ENCODE measurements around the gene DDR1. TPM values are rescaled to one million over a fixed set of nuclear protein-coding genes. Genes with fewer than 3 reads are reported as not detected.

Gene DDR1
- total RNA-seq, 1 experiment from 2014 or later = 115 TPM

DNA sequence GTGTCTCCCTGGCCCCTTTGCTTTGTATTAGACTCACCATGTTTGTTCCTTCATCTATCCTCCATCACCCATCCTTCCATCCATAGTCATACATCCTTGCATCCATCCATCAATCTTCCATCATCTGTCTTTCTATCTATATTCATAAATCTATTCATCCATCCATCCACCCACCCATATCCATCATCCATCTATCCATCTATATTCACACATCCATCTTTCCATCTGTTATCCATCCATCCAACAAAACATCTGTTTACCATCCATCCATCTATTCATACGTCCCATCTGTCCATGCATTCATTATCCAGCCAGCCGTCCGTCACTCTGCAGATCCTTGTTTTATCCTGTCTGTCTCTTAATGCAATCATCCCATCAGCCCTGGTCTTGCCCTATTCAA, 10.6 kb downstream of the DDR1 start:
- ChIA-PET CTCF (interaction anchor here (1.8 kb wide), 1 partner anchor 19 kb away, joined by 5 read pairs; the partner anchor contains the start of gene VARS2), POLR2A (no interaction called here)
- no peak overlapping the region for H3K4me3 ChIP-seq (ENCODE audit: low read depth, low read length)
- intact Hi-C loops (cut with micrococcal nuclease; ENCODE audit: unreplicated experiment) = no loop called here
- H3K36me3 Mint-ChIP-seq (ENCODE audit: insufficient read depth, unreplicated experiment) = peaks cover 37% of the 10 kb centered on the region
- H3K9me3 Mint-ChIP-seq (ENCODE audit: unreplicated experiment) = no peaks in the 10 kb centered on the region
- no TSS peak for BruUV-seq (replicated peaks)
- peaks cover 8% of the 10 kb centered on the region for H3K36me3 ChIP-seq (ENCODE audit: control insufficient read depth, insufficient read depth, low read length)
- no peak overlapping the region for H3K4me3 Mint-ChIP-seq (ENCODE audit: unreplicated experiment)
- H3K27me3 ChIP-seq (replicated peaks; ENCODE audit: control insufficient read depth, insufficient read depth, low read length) = no peaks in the 10 kb centered on the region
- DNase-seq = no peak
- H3K27me3 Mint-ChIP-seq (ENCODE audit: insufficient read depth, unreplicated experiment) = no peaks in the 10 kb centered on the region
- H3K27ac Mint-ChIP-seq (ENCODE audit: unreplicated experiment) = no peak overlapping the region
- no peaks in the 10 kb centered on the region for H3K4me1 ChIP-seq
- TF ChIP-seq, protein P1, sequence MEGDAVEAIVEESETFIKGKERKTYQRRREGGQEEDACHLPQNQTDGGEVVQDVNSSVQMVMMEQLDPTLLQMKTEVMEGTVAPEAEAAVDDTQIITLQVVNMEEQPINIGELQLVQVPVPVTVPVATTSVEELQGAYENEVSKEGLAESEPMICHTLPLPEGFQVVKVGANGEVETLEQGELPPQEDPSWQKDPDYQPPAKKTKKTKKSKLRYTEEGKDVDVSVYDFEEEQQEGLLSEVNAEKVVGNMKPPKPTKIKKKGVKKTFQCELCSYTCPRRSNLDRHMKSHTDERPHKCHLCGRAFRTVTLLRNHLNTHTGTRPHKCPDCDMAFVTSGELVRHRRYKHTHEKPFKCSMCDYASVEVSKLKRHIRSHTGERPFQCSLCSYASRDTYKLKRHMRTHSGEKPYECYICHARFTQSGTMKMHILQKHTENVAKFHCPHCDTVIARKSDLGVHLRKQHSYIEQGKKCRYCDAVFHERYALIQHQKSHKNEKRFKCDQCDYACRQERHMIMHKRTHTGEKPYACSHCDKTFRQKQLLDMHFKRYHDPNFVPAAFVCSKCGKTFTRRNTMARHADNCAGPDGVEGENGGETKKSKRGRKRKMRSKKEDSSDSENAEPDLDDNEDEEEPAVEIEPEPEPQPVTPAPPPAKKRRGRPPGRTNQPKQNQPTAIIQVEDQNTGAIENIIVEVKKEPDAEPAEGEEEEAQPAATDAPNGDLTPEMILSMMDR (IDR thresholded peaks at IDR 0.05; ENCODE audit: insufficient read depth in 1 of 2, low read depth in 1 of 2, low read length in 1 of 2, severe bottlenecking in 1 of 2, unreplicated experiment in 1 of 2) = no peak
- no peaks in the 10 kb centered on the region for H3K4me1 Mint-ChIP-seq (ENCODE audit: low read depth, unreplicated experiment)
- no peaks in the 10 kb centered on the region for H3K9me3 ChIP-seq

DNA sequence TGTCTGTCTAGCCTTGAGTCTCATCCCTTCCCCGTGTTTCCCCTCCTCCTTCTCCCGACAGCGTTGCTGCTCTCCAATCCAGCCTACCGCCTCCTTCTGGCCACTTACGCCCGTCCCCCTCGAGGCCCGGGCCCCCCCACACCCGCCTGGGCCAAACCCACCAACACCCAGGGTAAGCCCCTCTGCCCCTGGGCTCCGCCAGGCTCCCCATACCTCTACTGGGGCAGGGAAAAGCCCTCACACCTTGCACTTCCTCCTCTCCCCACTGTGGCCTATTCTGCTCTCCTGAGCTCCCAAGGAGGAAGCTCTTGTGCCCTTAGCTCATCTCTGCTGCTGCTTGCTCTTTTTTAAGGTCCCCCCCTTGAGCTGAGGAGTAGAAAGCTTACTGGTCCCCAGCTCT, 11.0 kb downstream of the DDR1 start:
- Mint-ChIP-seq H3K27me3 (ENCODE audit: insufficient read depth, unreplicated experiment) (no peaks in the 10 kb centered on the region), H3K9me3 (ENCODE audit: unreplicated experiment) (no peaks in the 10 kb centered on the region), H3K4me1 (ENCODE audit: low read depth, unreplicated experiment) (no peaks in the 10 kb centered on the region), H3K27ac (ENCODE audit: unreplicated experiment) (no peak overlapping the region), H3K4me3 (ENCODE audit: unreplicated experiment) (no peak overlapping the region), H3K36me3 (ENCODE audit: insufficient read depth, unreplicated experiment) (peaks cover 41% of the 10 kb centered on the region)
- peaks cover 8% of the 10 kb centered on the region for H3K36me3 ChIP-seq (ENCODE audit: control insufficient read depth, insufficient read depth, low read length)
- H3K27me3 ChIP-seq (replicated peaks; ENCODE audit: control insufficient read depth, insufficient read depth, low read length) = no peaks in the 10 kb centered on the region
- CTCF ChIA-PET = interaction anchor here (1.8 kb wide), 1 partner anchor 19 kb away, joined by 5 read pairs; the partner anchor contains the start of gene VARS2
- no peaks in the 10 kb centered on the region for H3K9me3 ChIP-seq
- POLR2A ChIA-PET = no interaction called here
- DNase-seq = no peak
- no peak overlapping the region for H3K4me3 ChIP-seq (ENCODE audit: low read depth, low read length)
- no TSS peak for BruUV-seq (replicated peaks)
- TF ChIP-seq, protein P1 (IDR thresholded peaks at IDR 0.05; ENCODE audit: insufficient read depth in 1 of 2, low read depth in 1 of 2, low read length in 1 of 2, severe bottlenecking in 1 of 2, unreplicated experiment in 1 of 2) = no peak
- intact Hi-C loops (cut with micrococcal nuclease; ENCODE audit: unreplicated experiment) = no loop called here
- H3K4me1 ChIP-seq = no peaks in the 10 kb centered on the region

DNA sequence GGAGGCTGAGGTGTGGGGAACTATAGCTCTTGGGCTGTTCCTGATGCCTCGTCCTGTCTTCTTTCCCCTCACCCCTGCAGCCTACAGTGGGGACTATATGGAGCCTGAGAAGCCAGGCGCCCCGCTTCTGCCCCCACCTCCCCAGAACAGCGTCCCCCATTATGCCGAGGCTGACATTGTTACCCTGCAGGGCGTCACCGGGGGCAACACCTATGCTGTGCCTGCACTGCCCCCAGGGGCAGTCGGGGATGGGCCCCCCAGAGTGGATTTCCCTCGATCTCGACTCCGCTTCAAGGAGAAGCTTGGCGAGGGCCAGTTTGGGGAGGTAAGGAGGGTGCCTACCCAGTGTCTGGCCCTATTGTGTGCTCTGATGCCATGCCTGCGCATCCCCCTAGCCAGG, 12.2 kb downstream of the DDR1 start:
- POLR2A ChIA-PET = no interaction called here
- CTCF ChIA-PET = interaction anchor here (1.8 kb wide), 1 partner anchor 17 kb away, joined by 5 read pairs; the partner anchor contains the start of gene VARS2
- TF ChIP-seq, protein P1 (IDR thresholded peaks at IDR 0.05; ENCODE audit: insufficient read depth in 1 of 2, low read depth in 1 of 2, low read length in 1 of 2, severe bottlenecking in 1 of 2, unreplicated experiment in 1 of 2) = no peak
- H3K4me1 ChIP-seq = no peaks in the 10 kb centered on the region
- no peaks in the 10 kb centered on the region for H3K27me3 Mint-ChIP-seq (ENCODE audit: insufficient read depth, unreplicated experiment)
- no peak overlapping the region for H3K4me3 Mint-ChIP-seq (ENCODE audit: unreplicated experiment)
- no peak overlapping the region for H3K27ac Mint-ChIP-seq (ENCODE audit: unreplicated experiment)
- intact Hi-C loops (cut with micrococcal nuclease; ENCODE audit: unreplicated experiment) = no loop called here
- H3K9me3 ChIP-seq = no peaks in the 10 kb centered on the region
- H3K27me3 ChIP-seq (replicated peaks; ENCODE audit: control insufficient read depth, insufficient read depth, low read length) = no peaks in the 10 kb centered on the region
- no peak for DNase-seq
- BruUV-seq (replicated peaks) = no TSS peak
- peaks cover 5% of the 10 kb centered on the region for H3K36me3 ChIP-seq (ENCODE audit: control insufficient read depth, insufficient read depth, low read length)
- H3K4me1 Mint-ChIP-seq (ENCODE audit: low read depth, unreplicated experiment) = no peaks in the 10 kb centered on the region
- no peak overlapping the region for H3K4me3 ChIP-seq (ENCODE audit: low read depth, low read length)
- H3K9me3 Mint-ChIP-seq (ENCODE audit: unreplicated experiment) = no peaks in the 10 kb centered on the region
- peaks cover 40% of the 10 kb centered on the region for H3K36me3 Mint-ChIP-seq (ENCODE audit: insufficient read depth, unreplicated experiment)

Measured in Caco-2 (cell line).